ENCODE results near the gene NELL2. TPM values are rescaled to one million over a fixed set of nuclear protein-coding genes. Genes with fewer than 3 reads are reported as not detected.

Gene NELL2
- total RNA-seq, 1 donor from 2014 or later: 2.1 TPM

GRCh38 chr12:44859998-44860689, 16.0 kb downstream of the NELL2 start:
- peaks cover 26% of the 10 kb centered on the region for H3K27me3 Mint-ChIP-seq (ENCODE audit: low read depth)
- H3K4me1 Mint-ChIP-seq: no peaks in the 10 kb centered on the region
- H3K4me3 Mint-ChIP-seq: no peak overlapping the region
- no peak for DNase-seq (ENCODE audit: low spot score in 2 of 2, unreplicated experiment in 2 of 2)
- peaks cover 2% of the 10 kb centered on the region for H3K36me3 Mint-ChIP-seq
- H3K27ac Mint-ChIP-seq: no peak overlapping the region
- no peak for TF ChIP-seq CTCF (IDR thresholded peaks at IDR 0.05; ENCODE audit: unreplicated experiment)
- H3K9me3 Mint-ChIP-seq: peaks cover 20% of the 10 kb centered on the region

GRCh38 chr12:44858226-44858855, 17.8 kb downstream of the NELL2 start:
- TF ChIP-seq CTCF (IDR thresholded peaks at IDR 0.05; ENCODE audit: unreplicated experiment): no peak
- H3K4me3 Mint-ChIP-seq: no peak overlapping the region
- no peaks in the 10 kb centered on the region for H3K36me3 Mint-ChIP-seq
- H3K4me1 Mint-ChIP-seq: no peaks in the 10 kb centered on the region
- peaks cover 8% of the 10 kb centered on the region for H3K9me3 Mint-ChIP-seq
- H3K27me3 Mint-ChIP-seq (ENCODE audit: low read depth): peaks cover 31% of the 10 kb centered on the region
- no peak overlapping the region for H3K27ac Mint-ChIP-seq
- DNase-seq (ENCODE audit: low spot score in 2 of 2, unreplicated experiment in 2 of 2): no peak

- peaks cover 7% of the 10 kb centered on the region for H3K4me1 Mint-ChIP-seq
- H3K4me3 Mint-ChIP-seq: no peak overlapping the region
- no peaks in the 10 kb centered on the region for H3K36me3 Mint-ChIP-seq
- peaks cover 48% of the 10 kb centered on the region for H3K27me3 Mint-ChIP-seq (ENCODE audit: low read depth)
- TF ChIP-seq CTCF (IDR thresholded peaks at IDR 0.05; ENCODE audit: unreplicated experiment): no peak
- DNase-seq (ENCODE audit: low spot score in 2 of 2, unreplicated experiment in 2 of 2): no peak
- no peaks in the 10 kb centered on the region for H3K9me3 Mint-ChIP-seq
- no peak overlapping the region for H3K27ac Mint-ChIP-seq
Measured at GRCh38 chr12:44852483-44852882, 23.6 kb downstream of the NELL2 start.

- no peak for TF ChIP-seq CTCF (IDR thresholded peaks at IDR 0.05; ENCODE audit: unreplicated experiment)
- no peaks in the 10 kb centered on the region for H3K9me3 Mint-ChIP-seq
- DNase-seq (ENCODE audit: low spot score in 2 of 2, unreplicated experiment in 2 of 2): no peak
- H3K4me3 Mint-ChIP-seq: no peak overlapping the region
- peaks cover 7% of the 10 kb centered on the region for H3K4me1 Mint-ChIP-seq
- H3K36me3 Mint-ChIP-seq: no peaks in the 10 kb centered on the region
- no peak overlapping the region for H3K27ac Mint-ChIP-seq
- peaks cover 43% of the 10 kb centered on the region for H3K27me3 Mint-ChIP-seq (ENCODE audit: low read depth)
Measured at GRCh38 chr12:44851586-44851985, 24.5 kb downstream of the NELL2 start.

GRCh38 chr12:44848703-44849085, 27.4 kb downstream of the NELL2 start:
- no peak for DNase-seq (ENCODE audit: low spot score in 2 of 2, unreplicated experiment in 2 of 2)
- Mint-ChIP-seq H3K27ac (no peak overlapping the region), H3K36me3 (no peaks in the 10 kb centered on the region), H3K27me3 (ENCODE audit: low read depth) (peaks cover 31% of the 10 kb centered on the region), H3K4me1 (peaks cover 7% of the 10 kb centered on the region), H3K4me3 (no peak overlapping the region), H3K9me3 (no peaks in the 10 kb centered on the region)
- TF ChIP-seq CTCF (IDR thresholded peaks at IDR 0.05; ENCODE audit: unreplicated experiment): no peak

All from mesothelial cell of epicardium (in vitro differentiated cells).